ENCODE measurements around the gene DYNC1H1.

Gene DYNC1H1

DNA sequence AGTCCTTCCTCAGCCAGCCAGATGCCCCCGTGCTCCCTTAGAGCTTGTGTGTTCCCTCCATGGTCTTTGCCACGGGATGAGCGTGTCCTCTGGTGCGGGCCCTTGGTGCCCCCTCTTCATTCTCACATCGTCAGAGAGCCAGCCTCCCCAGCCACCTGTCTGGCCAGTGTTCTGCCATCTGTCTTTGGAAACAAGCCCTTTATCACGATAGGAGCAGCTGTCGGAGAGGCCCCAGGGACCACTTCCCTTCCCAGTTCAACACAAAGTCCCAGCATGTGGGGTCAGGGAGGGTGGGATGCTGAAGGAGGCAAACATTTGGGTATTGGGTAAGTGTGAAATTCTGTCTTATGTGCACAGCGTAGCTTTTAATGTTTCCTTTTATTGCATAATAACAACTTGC is 44.5 kb downstream of the DYNC1H1 start:
- Histone ChIP-seq H3K36me3 (ENCODE audit: control insufficient read depth in 2 of 2, insufficient read depth in 1 of 2, low read length in 2 of 2) (peaks cover 76 to 97% of the 10 kb centered on the region in 2 experiments), H3K27ac (ENCODE audit: extremely low read depth, low read depth, low read length) (no peak overlapping the region), H3K4me3 (ENCODE audit: low read depth, low read length) (no peak overlapping the region), H3K9me3 (ENCODE audit: control insufficient read depth, insufficient read depth, low read depth, low read length) (no peaks in the 10 kb centered on the region), H3K4me1 (ENCODE audit: control insufficient read depth, insufficient read depth, low read length) (no peaks in the 10 kb centered on the region)
- ChIA-PET POLR2A (interaction anchor here (0.7 kb wide), 1 partner anchor 238 kb away, joined by 3 read pairs; no protein-coding TSS in a partner anchor), CTCF (interaction anchor here (0.6 to 1.2 kb wide), 2 partner anchors 47 to 72 kb away, joined by 3 to 4 read pairs; no protein-coding TSS in a partner anchor)
- TF ChIP-seq, protein P1, sequence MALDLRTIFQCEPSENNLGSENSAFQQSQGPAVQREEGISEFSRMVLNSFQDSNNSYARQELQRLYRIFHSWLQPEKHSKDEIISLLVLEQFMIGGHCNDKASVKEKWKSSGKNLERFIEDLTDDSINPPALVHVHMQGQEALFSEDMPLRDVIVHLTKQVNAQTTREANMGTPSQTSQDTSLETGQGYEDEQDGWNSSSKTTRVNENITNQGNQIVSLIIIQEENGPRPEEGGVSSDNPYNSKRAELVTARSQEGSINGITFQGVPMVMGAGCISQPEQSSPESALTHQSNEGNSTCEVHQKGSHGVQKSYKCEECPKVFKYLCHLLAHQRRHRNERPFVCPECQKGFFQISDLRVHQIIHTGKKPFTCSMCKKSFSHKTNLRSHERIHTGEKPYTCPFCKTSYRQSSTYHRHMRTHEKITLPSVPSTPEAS (tag by site-specific recombination; IDR thresholded peaks at IDR 0.05): no peak
- TF ChIP-seq ZNF423 (tag by site-specific recombination; IDR thresholded peaks at IDR 0.05): no peak
- TF ChIP-seq, protein P2, sequence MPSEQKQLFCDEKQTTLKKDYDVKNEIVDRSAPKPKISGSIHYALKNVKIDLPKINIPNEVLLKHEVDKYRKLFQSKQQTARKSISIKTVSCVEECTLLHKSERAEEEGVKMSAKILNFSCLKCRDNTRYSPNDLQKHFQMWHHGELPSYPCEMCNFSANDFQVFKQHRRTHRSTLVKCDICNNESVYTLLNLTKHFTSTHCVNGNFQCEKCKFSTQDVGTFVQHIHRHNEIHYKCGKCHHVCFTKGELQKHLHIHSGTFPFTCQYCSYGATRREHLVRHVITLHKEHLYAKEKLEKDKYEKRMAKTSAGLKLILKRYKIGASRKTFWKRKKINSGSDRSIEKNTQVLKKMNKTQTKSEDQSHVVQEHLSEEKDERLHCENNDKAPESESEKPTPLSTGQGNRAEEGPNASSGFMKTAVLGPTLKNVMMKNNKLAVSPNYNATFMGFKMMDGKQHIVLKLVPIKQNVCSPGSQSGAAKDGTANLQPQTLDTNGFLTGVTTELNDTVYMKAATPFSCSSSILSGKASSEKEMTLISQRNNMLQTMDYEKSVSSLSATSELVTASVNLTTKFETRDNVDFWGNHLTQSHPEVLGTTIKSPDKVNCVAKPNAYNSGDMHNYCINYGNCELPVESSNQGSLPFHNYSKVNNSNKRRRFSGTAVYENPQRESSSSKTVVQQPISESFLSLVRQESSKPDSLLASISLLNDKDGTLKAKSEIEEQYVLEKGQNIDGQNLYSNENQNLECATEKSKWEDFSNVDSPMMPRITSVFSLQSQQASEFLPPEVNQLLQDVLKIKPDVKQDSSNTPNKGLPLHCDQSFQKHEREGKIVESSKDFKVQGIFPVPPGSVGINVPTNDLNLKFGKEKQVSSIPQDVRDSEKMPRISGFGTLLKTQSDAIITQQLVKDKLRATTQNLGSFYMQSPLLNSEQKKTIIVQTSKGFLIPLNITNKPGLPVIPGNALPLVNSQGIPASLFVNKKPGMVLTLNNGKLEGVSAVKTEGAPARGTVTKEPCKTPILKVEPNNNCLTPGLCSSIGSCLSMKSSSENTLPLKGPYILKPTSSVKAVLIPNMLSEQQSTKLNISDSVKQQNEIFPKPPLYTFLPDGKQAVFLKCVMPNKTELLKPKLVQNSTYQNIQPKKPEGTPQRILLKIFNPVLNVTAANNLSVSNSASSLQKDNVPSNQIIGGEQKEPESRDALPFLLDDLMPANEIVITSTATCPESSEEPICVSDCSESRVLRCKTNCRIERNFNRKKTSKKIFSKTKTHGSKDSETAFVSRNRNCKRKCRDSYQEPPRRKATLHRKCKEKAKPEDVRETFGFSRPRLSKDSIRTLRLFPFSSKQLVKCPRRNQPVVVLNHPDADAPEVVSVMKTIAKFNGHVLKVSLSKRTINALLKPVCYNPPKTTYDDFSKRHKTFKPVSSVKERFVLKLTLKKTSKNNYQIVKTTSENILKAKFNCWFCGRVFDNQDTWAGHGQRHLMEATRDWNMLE (tag by site-specific recombination; conservative IDR thresholded peaks at IDR 0.05; ENCODE audit: low read depth): no peak

DNA sequence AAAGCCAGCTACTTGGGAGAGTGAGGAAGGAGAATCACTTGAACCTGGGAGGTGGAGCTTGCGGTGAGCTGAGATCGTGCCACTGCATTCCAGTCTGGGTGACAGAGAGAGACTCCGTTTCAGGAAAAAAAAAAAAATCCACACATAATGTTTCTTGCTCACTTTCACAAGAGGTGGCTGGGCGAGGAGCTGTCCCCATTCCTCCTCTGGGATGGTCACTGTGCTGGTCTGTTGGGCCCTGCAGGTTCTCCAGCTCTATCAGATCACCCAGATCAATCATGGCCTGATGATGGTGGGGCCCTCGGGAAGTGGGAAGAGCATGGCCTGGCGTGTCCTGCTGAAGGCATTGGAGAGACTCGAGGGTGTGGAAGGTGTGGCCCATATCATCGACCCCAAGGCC is 47.3 kb downstream of the DYNC1H1 start:
- Histone ChIP-seq H3K4me3 (ENCODE audit: low read depth, low read length) (no peak overlapping the region), H3K36me3 (ENCODE audit: control insufficient read depth in 2 of 2, insufficient read depth in 1 of 2, low read length in 2 of 2) (peaks cover 78 to 100% of the 10 kb centered on the region in 2 experiments), H3K27ac (ENCODE audit: extremely low read depth, low read depth, low read length) (no peak overlapping the region), H3K4me1 (ENCODE audit: control insufficient read depth, insufficient read depth, low read length) (no peaks in the 10 kb centered on the region), H3K9me3 (ENCODE audit: control insufficient read depth, insufficient read depth, low read depth, low read length) (no peaks in the 10 kb centered on the region)
- CTCF ChIA-PET: no interaction called here
- no peak for TF ChIP-seq ZNF791 (tag by site-specific recombination; IDR thresholded peaks at IDR 0.05)
- TF ChIP-seq, protein P1 (tag by site-specific recombination; IDR thresholded peaks at IDR 0.05): no peak
- TF ChIP-seq, protein P3, sequence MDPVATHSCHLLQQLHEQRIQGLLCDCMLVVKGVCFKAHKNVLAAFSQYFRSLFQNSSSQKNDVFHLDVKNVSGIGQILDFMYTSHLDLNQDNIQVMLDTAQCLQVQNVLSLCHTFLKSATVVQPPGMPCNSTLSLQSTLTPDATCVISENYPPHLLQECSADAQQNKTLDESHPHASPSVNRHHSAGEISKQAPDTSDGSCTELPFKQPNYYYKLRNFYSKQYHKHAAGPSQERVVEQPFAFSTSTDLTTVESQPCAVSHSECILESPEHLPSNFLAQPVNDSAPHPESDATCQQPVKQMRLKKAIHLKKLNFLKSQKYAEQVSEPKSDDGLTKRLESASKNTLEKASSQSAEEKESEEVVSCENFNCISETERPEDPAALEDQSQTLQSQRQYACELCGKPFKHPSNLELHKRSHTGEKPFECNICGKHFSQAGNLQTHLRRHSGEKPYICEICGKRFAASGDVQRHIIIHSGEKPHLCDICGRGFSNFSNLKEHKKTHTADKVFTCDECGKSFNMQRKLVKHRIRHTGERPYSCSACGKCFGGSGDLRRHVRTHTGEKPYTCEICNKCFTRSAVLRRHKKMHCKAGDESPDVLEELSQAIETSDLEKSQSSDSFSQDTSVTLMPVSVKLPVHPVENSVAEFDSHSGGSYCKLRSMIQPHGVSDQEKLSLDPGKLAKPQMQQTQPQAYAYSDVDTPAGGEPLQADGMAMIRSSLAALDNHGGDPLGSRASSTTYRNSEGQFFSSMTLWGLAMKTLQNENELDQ (tag by site-specific recombination; IDR thresholded peaks at IDR 0.05; ENCODE audit: low read depth): no peak
- TF ChIP-seq, protein P4, sequence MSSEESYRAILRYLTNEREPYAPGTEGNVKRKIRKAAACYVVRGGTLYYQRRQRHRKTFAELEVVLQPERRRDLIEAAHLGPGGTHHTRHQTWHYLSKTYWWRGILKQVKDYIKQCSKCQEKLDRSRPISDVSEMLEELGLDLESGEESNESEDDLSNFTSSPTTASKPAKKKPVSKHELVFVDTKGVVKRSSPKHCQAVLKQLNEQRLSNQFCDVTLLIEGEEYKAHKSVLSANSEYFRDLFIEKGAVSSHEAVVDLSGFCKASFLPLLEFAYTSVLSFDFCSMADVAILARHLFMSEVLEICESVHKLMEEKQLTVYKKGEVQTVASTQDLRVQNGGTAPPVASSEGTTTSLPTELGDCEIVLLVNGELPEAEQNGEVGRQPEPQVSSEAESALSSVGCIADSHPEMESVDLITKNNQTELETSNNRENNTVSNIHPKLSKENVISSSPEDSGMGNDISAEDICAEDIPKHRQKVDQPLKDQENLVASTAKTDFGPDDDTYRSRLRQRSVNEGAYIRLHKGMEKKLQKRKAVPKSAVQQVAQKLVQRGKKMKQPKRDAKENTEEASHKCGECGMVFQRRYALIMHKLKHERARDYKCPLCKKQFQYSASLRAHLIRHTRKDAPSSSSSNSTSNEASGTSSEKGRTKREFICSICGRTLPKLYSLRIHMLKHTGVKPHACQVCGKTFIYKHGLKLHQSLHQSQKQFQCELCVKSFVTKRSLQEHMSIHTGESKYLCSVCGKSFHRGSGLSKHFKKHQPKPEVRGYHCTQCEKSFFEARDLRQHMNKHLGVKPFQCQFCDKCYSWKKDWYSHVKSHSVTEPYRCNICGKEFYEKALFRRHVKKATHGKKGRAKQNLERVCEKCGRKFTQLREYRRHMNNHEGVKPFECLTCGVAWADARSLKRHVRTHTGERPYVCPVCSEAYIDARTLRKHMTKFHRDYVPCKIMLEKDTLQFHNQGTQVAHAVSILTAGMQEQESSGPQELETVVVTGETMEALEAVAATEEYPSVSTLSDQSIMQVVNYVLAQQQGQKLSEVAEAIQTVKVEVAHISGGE (tag by site-specific recombination; conservative IDR thresholded peaks at IDR 0.05; ENCODE audit: low read depth): no peak
- no peak for TF ChIP-seq ZSCAN23 (tag by site-specific recombination; IDR thresholded peaks at IDR 0.05)
- TF ChIP-seq ZNF248 (tag by site-specific recombination; IDR thresholded peaks at IDR 0.05): no peak
- no peak for TF ChIP-seq ZNF433 (tag by site-specific recombination; IDR thresholded peaks at IDR 0.05; ENCODE audit: low read depth)
- no peak for TF ChIP-seq ZIC2 (tag by site-specific recombination; IDR thresholded peaks at IDR 0.05)
- no peak for TF ChIP-seq ZFP37 (tag by site-specific recombination; IDR thresholded peaks at IDR 0.05)
- TF ChIP-seq GLI2 (tag by site-specific recombination; IDR thresholded peaks at IDR 0.05; ENCODE audit: borderline replicate concordance, low read depth): no peak
- TF ChIP-seq ZNF423 (tag by site-specific recombination; IDR thresholded peaks at IDR 0.05): no peak
- no peak for TF ChIP-seq ZNF19 (tag by site-specific recombination; IDR thresholded peaks at IDR 0.05; ENCODE audit: low read depth)
- TF ChIP-seq GLI4 (tag by site-specific recombination; IDR thresholded peaks at IDR 0.05): no peak
- TF ChIP-seq ZSCAN16 (tag by site-specific recombination; IDR thresholded peaks at IDR 0.05): no peak
- TF ChIP-seq SCRT1 (tag by site-specific recombination; IDR thresholded peaks at IDR 0.05; ENCODE audit: borderline replicate concordance): no peak
- TF ChIP-seq ZNF548 (tag by site-specific recombination; IDR thresholded peaks at IDR 0.05): no peak
- TF ChIP-seq ZNF2 (tag by site-specific recombination; IDR thresholded peaks at IDR 0.05): no peak
- no peak for TF ChIP-seq ZNF626 (tag by site-specific recombination; IDR thresholded peaks at IDR 0.05)
- no peak for TF ChIP-seq ZNF48 (tag by site-specific recombination; IDR thresholded peaks at IDR 0.05)
- POLR2A ChIA-PET: no interaction called here
